SK-N-MC (cell line): Measurements from ENCODE around the gene PRKD1.

ENCODE experiments used
- EZH2 ChIP-seq: fragments of 200-600 bp; sonication (generic); IDR thresholded peaks from one replicate; pipeline ENCODE4 v1.6.1; 2017; ENCODE audit warnings: antibody characterized with exemption
- FOXP2 ChIP-seq: optimal IDR thresholded peaks from 2 replicates; pipeline ENCODE3; 2011; ENCODE audit warnings: mild to moderate bottlenecking, moderate library complexity; ENCODE audit not compliant: insufficient read depth; ENCODE audit errors: extremely low read length, control extremely low read depth
- POLR2AphosphoS5 ChIP-seq: IDR thresholded peaks from 2 replicates; pipeline ENCODE4 v1.6.1; 2012; ENCODE audit warnings: mild to moderate bottlenecking, low read depth, low read length, borderline replicate concordance

GRCh38 chr14:29799464-29800095 lies 128.1 kb downstream of the PRKD1 start:
- TF ChIP-seq POLR2AphosphoS5: no peak
- TF ChIP-seq EZH2: no peak
- TF ChIP-seq FOXP2: no peak
